NK-92 (cell line): ENCODE data around the gene DAPK1.

Experiments used
- DNase-seq: peaks from one replicate; lab custom pipeline; 2025; ENCODE audit not compliant: unreplicated experiment; lab: John Stamatoyannopoulos, UW

Gene DAPK1

DNA sequence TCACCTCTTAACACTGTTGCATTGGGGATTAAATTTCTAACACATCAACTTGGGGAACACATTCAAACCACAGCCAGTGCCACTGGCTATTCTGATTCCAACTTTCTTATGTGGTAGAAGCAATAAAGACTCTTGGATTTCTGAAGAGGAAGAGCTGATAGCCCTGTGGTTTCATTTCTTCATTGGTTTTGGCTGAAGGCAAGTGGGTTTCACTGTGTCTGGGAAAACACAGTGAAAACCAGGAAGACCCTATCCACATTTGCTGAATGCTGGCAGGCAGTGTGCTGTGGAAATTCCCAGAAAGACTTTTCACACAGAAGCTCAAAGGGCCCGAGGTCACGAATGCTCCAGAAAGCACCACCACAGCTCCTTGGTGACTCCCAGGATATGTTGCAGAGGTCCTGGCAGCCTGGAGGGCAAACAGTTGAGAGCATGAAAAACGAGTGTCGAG, 67.1 kb downstream of the DAPK1 start:
- DNase-seq: no peak

DNA sequence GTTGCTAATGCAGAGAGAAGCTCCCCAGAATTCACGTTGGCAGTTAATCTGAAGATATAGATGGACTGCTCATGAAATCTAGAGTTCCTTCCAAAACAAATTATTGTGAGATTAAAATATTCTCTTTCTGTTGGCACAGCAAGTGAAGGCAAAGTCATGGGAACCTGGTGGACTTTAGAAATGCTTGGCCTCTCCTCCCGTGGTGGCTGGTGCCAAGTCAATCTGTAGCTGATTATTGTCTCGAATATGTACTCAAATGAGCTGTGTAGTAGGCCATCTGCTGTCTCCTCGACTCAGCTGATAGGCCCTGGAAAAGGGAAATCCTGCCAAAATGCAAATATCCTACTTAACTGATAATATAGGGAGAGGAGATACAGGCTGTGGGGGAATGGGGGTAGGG, 69.3 kb downstream of the DAPK1 start:
- no peak for DNase-seq

DNA sequence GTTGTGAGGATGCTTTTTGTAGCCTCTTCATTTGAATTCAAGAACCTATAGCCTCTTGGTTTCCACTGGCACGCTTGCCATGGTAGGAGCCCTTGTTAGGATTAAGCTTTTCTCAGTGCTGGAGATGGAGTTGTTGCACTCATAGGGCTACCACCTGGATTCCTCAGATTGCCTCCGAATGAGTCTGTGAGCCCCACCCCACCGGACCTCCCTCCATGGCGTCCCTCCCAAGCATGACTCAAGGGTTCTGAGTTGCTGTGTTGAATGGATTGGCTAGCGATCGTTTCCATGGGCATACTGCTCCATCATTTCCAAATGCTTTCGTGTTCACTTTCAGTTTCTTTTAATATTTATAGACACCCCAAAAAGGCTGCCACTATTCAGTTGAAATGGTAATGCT, 69.9 kb downstream of the DAPK1 start:
- no peak for DNase-seq

DNA sequence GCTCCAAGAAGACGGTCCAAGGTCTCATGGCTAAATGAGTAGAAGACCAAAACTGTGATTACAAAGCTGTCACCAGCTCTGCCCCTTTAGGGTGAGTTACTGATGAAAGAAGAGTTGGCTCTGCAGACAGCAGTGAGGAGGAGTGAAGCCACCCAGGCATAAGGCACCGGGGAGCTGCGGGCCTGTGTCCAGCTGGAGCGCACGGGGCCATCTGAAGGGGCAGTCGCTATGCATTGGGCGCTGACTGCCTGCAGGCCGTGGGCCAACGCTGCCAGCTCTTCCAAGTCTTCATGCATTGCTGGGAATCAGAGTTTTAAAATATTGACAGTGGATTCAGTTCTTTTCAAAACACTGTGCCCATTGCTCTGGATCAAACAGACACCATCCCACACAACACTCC, 70.3 kb downstream of the DAPK1 start:
- DNase-seq: no peak

DNA sequence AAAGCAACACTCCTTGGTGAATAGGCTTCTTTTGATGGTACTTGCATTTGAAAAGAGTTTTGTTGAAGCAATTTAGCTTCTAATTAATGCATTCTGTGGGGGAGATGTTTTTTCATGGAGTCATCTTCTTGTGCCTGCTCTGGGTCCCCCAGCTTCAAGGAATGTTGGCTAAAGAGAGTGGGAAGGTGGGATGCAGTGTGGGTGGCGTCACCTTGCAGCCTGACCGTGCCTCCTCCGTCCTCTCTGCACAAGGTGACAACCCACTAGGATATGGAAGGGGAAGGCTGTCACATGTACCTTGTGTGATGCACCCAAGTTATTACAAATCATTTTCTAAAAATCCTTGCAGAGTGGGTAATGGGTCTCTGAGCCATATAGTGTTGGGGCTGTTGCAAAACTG, 70.7 kb downstream of the DAPK1 start:
- no peak for DNase-seq

DNA sequence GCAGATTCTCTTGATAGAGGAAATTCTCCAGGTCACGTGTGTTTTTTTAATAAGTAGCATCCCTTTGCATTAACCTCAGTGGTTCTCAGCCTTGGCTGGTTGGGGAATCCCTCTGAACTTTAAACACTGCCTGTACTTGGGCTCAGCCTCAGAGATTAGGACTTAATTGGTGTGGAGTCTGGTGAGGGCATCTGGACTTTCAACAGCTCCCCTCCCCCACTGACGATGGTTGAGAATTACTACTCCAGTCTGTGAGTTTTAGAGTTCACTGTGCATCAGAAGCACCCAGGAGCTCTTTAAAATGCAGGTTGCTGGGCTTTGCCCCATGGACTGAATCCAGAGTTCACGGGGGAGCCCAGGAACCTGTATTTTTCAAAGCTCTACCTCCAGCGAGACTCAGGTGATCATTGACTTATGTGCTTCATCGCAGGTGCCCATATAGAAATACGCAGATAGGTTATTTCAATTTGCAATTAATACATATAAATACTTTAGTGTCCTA, 71.4 kb downstream of the DAPK1 start:
- no peak for DNase-seq

DNA sequence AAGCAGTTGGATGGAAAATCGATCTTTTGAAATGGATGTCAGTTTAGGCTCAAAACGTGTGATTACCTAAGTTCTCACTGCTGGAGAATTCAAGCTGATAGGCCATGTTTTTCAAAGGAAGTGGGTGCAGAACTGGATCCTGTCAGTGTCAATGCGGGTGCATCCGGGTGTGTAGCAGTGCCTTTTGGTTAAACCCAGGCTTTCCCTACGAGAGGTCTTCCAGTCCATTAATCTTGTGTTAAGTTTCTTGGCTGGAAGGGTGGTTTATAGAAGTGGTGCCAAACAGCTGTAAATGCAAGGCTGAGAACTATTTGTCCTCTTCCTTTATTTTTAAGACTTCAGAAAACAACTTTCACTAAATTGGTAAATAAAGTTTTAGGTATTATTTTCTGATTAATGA, 71.9 kb downstream of the DAPK1 start:
- DNase-seq: no peak

DNA sequence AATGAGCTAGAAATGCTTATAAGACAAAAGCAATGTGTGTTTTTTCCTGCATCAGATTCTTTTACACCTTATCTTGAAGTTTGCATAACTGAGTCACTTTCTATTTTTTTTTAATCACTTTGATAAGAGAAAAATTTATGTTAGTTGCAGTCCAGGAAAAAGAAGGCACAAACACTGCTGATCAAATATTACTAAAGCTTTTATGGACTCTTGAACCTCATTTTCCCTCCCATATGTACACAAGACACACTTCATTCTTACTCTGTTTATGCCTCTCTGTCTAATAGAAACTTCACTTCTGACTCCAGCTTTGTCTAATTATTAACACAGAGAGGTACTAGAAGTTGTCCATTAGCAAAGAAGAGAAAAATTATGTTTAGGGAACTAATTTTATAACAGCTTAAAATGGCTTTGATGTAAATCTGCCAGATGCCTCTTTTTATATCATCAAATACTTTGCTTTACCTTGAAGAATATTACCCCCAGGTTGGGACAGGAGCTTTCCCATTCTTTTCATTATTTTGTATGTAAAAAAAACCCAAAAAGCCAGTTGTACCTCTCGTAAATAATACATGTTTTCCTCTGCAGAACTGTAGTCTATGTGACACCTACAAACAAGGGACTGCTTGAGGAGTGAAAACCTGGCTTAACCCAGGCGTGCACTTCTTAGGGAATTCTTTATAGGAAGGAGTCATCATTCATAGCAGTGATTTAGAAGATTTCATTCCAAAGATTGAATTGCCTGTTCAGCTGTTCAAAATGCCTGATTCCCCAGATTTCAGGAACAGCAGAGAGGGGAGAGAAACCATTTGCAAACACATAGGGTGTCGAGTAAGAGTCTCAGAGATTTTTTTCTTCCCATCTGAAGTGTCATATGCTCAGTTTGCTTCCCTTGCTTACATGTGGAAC, 72.6 kb downstream of the DAPK1 start:
- no peak for DNase-seq

DNA sequence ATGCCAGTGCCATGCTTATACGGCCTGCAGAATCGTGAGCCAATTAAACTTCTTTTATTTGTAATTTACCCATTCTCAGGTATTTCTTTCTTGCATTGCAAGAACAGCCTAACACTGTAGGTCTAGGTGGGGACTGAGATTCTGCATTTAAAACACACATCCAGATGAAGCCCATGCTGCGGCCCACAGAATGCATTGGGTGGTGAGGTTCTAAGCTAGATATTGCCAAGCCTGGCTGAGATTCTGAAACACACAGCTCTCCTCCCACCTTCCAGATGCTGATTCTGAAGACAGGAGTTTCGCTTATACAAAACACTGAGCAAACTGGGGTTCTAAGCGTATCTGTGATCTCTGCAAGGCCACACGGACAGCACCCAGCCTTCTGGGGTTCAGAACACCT, 75.1 kb downstream of the DAPK1 start:
- DNase-seq: no peak

DNA sequence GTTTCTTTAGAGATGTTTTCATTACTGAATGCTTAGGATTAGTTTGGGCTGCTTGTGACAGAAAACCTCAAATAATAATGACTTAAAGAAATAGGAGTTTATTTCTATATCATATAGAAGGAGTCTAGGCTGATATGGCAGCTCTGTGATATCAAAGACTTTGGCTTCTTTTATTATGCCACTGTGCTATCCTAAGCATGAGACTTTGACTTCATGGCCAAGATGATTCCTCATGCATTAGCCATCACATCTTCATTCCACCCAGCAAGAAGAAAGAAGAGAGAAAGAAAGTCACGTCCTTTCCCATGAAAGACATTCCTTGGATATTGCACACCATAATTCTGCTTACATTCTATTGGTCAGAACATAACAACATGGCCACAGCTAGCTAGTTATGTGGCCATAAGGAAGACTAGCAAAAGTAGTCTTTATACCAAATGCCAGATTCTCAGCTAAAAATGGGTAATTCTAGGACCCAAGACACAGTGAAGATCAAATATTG, 76.2 kb downstream of the DAPK1 start:
- DNase-seq: no peak

DNA sequence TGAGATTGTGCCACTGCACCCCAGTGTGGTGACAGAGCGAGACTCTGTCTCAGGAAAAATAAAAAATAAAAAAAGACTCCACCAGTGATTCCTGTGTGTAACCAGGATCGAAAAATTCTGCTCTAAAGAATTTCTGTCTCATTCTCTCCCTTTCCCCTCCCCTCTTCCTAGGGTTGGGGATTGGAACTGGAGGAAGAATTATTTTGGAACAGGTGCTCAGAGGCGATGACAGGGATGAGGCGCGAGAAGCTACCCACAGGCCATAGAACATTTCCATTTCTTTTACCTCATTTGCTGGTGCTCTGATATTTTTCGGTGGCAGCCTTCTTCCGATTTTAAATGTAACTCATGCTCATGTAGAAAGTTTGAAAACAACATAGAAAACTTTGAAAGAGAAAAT, 80.1 kb downstream of the DAPK1 start:
- no peak for DNase-seq

DNA sequence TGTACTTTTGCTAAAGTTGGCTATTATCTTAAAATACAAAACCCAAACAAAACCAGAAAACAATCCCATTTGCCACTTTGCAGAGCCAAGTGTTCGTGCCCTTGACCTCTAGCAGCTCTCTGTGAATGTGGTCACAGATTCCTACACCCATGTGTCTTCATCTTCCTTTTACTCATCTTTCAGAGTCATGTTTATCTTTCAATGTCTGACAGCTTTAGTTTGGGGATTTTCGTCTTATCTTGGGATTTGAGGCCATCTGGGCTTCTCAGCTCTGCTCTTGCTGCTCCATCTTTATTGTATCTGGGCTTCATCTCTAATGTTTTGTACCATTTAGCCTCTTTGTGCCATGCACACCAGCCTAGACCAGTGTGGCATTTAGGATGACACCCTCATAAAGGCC, 81.0 kb downstream of the DAPK1 start:
- no peak for DNase-seq

DNA sequence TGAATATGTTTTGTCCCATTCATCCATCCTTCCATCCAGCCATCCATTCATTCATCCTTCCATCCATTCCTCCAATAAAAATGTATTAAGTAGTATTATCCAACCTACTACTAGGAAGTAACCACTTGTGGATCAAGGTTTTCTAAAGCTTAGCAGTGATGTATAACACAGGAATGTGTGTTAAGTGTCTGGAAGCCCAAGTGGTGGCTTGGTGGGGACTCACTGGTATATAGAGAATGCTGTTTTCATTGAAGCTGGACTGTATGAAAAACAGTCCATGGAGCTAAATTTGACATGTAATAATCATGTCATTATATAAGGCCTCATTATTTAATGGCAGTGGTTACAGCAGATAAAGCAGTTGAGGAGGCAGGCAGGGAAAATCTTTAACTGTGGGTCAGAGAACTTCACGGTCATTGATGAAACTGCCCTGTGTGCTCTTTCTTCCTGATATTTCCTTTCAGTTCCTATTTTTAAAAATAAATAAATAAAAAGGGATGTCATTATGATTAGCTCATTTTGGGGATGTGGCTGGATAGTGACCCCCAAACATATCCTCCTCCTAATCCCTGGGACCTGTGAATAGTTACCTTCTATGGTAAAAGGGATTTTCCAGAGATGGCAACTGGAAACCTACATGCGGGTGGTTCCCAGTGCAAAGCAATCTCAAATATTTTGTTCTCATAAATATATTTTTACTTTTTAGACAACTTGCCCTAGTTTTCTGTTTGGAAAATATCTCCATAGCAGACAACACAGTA, 82.3 kb downstream of the DAPK1 start:
- no peak for DNase-seq

DNA sequence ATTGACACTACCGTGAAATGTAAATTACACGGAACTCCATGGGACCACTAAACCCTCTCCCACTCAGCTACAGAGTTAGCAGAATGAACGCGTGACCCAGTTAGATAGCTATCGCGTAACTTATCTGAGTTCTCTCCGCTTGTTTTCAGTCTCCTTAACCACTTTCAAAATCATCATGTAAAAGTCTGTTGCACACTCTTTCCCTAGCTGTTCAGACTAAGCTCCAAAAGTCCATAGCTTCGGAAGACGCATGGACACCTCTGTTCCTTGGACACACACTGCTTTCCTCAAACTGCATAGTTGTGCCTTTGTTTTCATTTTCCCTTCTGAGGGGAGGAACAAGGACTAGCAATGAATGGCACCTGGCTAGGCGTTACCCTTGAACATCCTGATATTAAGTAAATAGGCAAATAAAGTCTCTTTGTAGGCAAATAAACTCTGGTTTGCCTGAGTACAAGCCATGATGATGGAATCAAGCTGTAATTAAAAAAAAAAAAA, 83.3 kb downstream of the DAPK1 start:
- no peak for DNase-seq

DNA sequence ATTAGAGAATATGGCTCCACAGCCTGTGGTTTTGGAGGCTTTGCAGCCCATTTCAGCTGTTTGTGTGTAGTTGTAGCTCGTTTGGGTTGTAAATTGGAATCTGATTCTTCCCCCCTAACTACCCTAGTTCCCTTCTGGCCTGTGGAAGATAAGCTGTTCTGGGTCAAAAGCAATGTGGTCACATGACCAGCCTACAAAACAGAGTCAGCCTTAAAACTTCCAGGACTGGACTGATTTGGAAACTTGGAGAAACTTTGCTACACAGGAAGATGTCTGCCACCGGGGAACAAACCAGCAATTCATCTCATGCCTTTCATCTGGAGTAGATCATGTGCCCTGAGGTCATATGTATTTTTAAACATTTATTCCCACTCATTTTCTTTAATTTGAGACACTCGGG, 83.8 kb downstream of the DAPK1 start:
- no peak for DNase-seq

DNA sequence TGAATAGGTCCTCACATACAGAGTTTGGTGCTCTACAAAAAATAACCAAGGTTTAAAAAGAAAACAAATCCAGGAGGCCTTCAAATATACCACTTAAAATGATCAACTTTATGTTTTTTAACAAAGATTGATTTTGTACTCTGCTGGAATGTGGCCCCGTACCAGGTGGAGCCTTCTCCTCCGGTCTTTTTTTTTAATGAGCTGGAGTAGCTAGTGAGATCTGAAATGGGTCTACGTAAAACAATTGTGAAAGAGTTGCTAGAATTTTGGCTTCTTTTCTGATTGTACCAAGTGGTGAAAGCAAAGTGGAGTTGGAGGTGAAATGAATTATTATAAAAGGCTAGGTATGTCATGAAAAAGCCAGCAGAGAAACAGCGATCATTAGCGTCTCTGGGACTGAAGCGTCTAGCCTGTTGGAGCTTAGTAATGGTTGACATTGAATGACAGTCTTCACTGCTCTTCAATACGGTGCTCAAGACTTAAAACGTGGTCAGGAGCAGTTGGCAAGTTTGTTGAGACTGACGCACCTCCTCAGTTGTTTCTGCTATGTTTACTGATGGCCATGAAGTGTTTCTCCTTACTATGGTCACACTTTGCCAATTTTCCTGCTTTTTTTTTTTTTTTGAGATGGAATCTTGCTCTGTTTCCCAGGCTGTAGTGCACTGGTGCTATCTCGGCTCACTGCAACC, 84.4 kb downstream of the DAPK1 start:
- DNase-seq: no peak

DNA sequence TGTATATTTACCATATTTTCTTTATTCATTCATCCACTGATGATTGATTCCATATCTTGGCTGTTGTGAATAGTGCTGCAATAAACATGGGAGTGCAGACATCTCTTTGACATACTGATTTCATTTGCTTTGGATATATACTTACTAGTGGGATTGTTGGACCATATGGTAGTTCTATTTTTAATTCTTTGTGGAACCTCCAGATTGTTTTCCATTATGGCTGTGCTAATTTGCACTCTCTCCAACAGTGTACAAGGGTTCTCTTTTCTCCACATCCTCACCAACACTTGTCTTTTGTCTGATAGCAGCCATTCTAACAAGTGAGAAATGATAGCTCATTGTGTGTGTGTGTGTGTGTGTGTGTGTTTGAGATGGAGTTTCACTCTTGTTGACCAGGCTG, 86.7 kb downstream of the DAPK1 start:
- DNase-seq: no peak

DNA sequence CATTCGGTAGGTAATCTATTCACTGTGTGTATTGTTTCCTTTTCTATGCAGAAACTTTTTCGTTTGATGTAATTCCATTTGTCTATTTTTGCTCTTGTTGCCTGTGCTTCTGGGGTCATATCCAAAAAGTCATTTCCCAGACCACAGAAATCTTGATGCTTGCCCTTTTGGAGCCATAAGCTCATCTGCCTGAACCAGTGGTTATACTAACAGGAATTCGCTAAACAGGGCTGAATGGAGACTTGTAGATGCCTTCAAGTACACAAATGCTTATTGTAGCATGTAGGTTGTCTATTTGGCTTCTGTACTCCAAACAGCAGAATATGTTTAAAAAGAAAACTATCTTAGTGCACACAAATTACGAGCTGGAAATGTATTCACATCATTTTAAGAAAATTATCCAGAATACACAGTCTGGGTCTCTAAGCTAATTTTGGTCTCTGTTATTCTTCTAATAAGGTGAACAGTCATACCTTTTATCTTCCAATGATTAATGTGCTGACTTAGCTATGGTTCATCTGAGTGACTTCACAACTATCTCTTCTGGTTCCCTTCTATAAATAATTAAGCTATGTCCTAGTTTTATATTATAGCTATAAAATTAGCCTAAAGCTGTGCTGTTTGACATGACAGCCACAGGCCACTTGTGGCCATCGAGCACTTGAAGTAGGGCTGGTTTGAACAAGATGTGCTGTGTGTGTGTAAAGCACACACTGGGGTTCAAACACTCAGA, 87.6 kb downstream of the DAPK1 start:
- DNase-seq: no peak

DNA sequence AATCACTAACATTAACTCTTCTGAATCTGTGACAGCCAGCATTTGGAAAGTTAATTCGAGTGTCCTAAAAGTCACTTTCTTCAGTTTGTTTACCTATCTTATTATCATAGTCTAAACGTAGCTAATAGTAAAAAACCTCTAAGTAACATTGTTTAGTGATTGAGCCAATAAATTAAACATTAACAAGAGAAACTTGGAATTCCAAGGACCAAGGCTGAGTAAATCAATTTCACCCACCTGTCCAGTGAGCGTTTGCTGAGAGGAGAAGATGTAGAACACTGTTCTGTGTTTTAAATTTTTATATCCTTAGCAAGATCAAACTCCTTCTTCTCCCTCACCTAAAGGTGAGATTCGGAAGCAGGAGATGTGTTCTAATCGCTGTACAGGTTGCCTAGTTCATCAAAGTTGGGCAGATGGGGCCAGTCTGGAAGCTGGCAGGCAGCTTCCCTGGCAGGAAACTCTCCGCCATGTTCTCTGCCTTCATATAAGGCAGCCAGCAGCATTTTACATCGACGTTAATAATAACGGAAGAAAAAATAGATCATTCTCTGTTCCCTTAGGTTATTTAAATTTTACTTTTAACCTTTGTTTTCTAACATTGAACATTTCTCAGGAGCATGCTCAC, 89.2 kb downstream of the DAPK1 start:
- no peak for DNase-seq

DNA sequence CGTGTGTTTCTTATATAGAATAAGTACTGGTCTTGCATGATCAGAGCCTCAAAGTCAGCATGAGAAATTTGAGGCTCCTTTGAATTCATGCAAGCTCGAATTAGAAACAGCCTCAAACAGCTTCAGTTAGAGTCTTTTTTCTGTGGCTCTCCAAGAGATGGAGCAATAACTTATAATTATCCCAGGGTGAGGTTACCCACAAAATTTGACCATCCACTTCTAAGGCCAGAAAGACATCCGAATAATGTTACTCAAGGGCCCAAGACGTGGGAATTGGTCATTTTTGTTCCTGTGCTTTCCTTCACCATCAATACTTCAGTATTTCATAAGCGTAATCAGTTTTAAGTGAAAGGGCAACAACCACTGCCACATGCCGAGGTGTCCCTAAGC, 89.7 kb downstream of the DAPK1 start:
- DNase-seq: no peak
